Endothelial cell of umbilical vein (primary cell): Measurements from ENCODE around the gene SNX18. TPM values are rescaled to one million over a fixed set of nuclear protein-coding genes. Genes with fewer than 3 reads are reported as not detected.

Experiments
- BruUV-seq: library from RNA; stranded (reverse); fragments of 400-500 nt; replicated peaks from 2 replicates; lab custom pipeline; 2021; lab: Mats Ljungman, UMichigan
- CTCF ChIA-PET: fragments of 300-600, 350-600 bp; sonication (Branson Sonifier 250); formaldehyde crosslinking; loops from one replicate; lab custom pipeline; 2021; ENCODE audit warnings: antibody characterized with exemption, inconsistent platforms; lab: Charles Lee
- POLR2A ChIA-PET: fragments of 300-600, 350-600 bp; sonication (Branson Sonifier 250); formaldehyde crosslinking; loops from one replicate; lab custom pipeline; 2021; ENCODE audit warnings: antibody characterized with exemption, inconsistent platforms; lab: Charles Lee
- DNase-seq: peaks from one replicate; pipeline ENCODE4 v3.0.0-alpha.2; 2011; ENCODE audit warnings: low read depth, low spot score
- FAIRE-seq: peaks from 2 replicates; lab custom pipeline; 2011; peaks lifted over from hg19 to GRCh38; lab: Jason Lieb, UNC
- H2AFZ ChIP-seq: 2 replicates; pipeline ENCODE4 v1.6.0; 2012; ENCODE audit warnings: low read depth, low read length, control low read depth, inconsistent platforms
- H3K27ac ChIP-seq: 2 replicates; pipeline ENCODE4 v1.5.1; 2011; ENCODE audit warnings: low read depth, mild to moderate bottlenecking, control low read depth, low read length, moderate library complexity; ENCODE audit not compliant: insufficient read depth
- H3K27me3 ChIP-seq, 2 experiments: 2 replicates each; pipeline versions ENCODE4 v1.6.0 to v1.6.1; 2011; ENCODE audit warnings: low read length in 2 of 2, mixed read lengths in 1 of 2; ENCODE audit not compliant: control insufficient read depth in 2 of 2, insufficient read depth in 2 of 2
- H3K36me3 ChIP-seq, 2 experiments: 2 replicates in 1 of 2; 3 replicates in 1 of 2; pipeline ENCODE4 v1.5.1; 2011; ENCODE audit warnings: low read length in 2 of 2, mild to moderate bottlenecking in 1 of 2, moderate library complexity in 1 of 2; ENCODE audit not compliant: control insufficient read depth in 2 of 2, insufficient read depth in 2 of 2; ENCODE audit errors: extremely low read depth in 1 of 2
- H3K4me1 ChIP-seq: 3 replicates; pipeline ENCODE4 v1.5.1; 2011; ENCODE audit warnings: mild to moderate bottlenecking, low read length; ENCODE audit not compliant: control insufficient read depth, insufficient read depth; ENCODE audit errors: extremely low read depth
- H3K4me2 ChIP-seq: 2 replicates; pipeline ENCODE4 v1.6.1; 2011; ENCODE audit warnings: low read length, control low read depth, mixed read lengths; ENCODE audit not compliant: insufficient read depth
- H3K4me3 ChIP-seq, 3 experiments: fragments of 200-600 bp in 1 of 3; sonication (generic), shearing (Covaris generic) in 1 of 3; replicated peaks in 1 of 3; 2 replicates each; pipeline ENCODE4 v1.5.1; 2011 to 2016; ENCODE audit warnings: control low read depth in 3 of 3, low read length in 3 of 3, mild to moderate bottlenecking in 2 of 3, inconsistent platforms in 1 of 3, low read depth in 1 of 3, moderate library complexity in 1 of 3; ENCODE audit not compliant: insufficient read depth in 1 of 3
- H3K79me2 ChIP-seq: 2 replicates; pipeline ENCODE4 v1.6.0; 2012; ENCODE audit warnings: low read length, inconsistent platforms; ENCODE audit not compliant: control insufficient read depth, insufficient read depth
- H3K9ac ChIP-seq: replicated peaks from 2 replicates; pipeline ENCODE3; 2011; ENCODE audit warnings: low read length, control low read depth; ENCODE audit not compliant: insufficient read depth; ENCODE audit errors: extremely low read depth
- H3K9me1 ChIP-seq: replicated peaks from 3 replicates; pipeline ENCODE4 v1.6.0; 2011; ENCODE audit warnings: mild to moderate bottlenecking, low read length; ENCODE audit not compliant: control insufficient read depth, insufficient read depth; ENCODE audit errors: extremely low read depth
- H3K9me3 ChIP-seq: replicated peaks from 2 replicates; pipeline ENCODE4 v1.5.1; 2012; ENCODE audit warnings: low read length, inconsistent platforms; ENCODE audit not compliant: control insufficient read depth, insufficient read depth
- H4K20me1 ChIP-seq: replicated peaks from 2 replicates; pipeline ENCODE3; 2011; ENCODE audit warnings: mild to moderate bottlenecking, low read length; ENCODE audit not compliant: control insufficient read depth, insufficient read depth; ENCODE audit errors: extremely low read depth
- EZH2 ChIP-seq: IDR thresholded peaks from 2 replicates; pipeline ENCODE4 v1.6.1; 2012; ENCODE audit warnings: borderline replicate concordance, low read depth, mild to moderate bottlenecking, moderate library complexity, low read length, inconsistent platforms; ENCODE audit not compliant: severe bottlenecking
- FOS ChIP-seq: IDR thresholded peaks from 2 replicates; pipeline ENCODE4 v1.6.1; 2011; ENCODE audit warnings: mild to moderate bottlenecking, low read length, moderate library complexity, borderline replicate concordance; ENCODE audit not compliant: insufficient read depth
- GATA2 ChIP-seq: IDR thresholded peaks from 2 replicates; pipeline ENCODE4 v1.7.0; 2011; ENCODE audit warnings: low read depth, mild to moderate bottlenecking, moderate library complexity, mixed read lengths, low read length; ENCODE audit not compliant: insufficient read length, insufficient read depth
- MYC ChIP-seq: IDR thresholded peaks from one replicate; pipeline ENCODE4 v1.6.1; 2011; ENCODE audit warnings: mild to moderate bottlenecking, low read depth, low read length
- POLR2A ChIP-seq: IDR thresholded peaks from 2 replicates; pipeline ENCODE4 v1.6.1; 2012; ENCODE audit warnings: low read depth, mild to moderate bottlenecking, control low read depth, low read length
- dilution Hi-C: fragments of 300-500 bp; cut with MboI; formaldehyde crosslinking; loops from one replicate; pipeline ENCODE4 v1.15.0; 2019; ENCODE audit warnings: low sequenced_read_pairs; ENCODE audit not compliant: extremely low pct_ligation_motif_present
- intact Hi-C: fragments of 100-400 bp; cut with micrococcal nuclease; formaldehyde crosslinking; loops from one replicate; pipeline ENCODE4 v1.10.0; 2022
- polyA plus RNA-seq, 4 experiments: library from polyadenylated mRNA; depleted of rRNA in 3 of 4; stranded (reverse) in 3 of 4; unstranded in 1 of 4; fragments of >200 nt; gene quantifications; 2 replicates each; pipeline versions ENCODE4 v1.2.1 to v1.2.3, GENCODE V29; 2011 to 2012; ENCODE audit warnings: missing spikeins in 1 of 4
- total RNA-seq: library from RNA; stranded (reverse); gene quantifications from 2 replicates; pipeline ENCODE4 v1.2.3, GENCODE V29; 2021
- TF ChIP-seq, protein P1 (sequence below): IDR thresholded peaks from 2 replicates; pipeline ENCODE4 v1.6.1; 2011; ENCODE audit not compliant: insufficient read depth, insufficient read length

The SNX18 gene
- total and polyA plus RNA-seq, 2 donors (not counting 3 experiments of a cell fraction or from before 2014, with no cell fraction given) = 11.8 to 25.3 TPM

DNA sequence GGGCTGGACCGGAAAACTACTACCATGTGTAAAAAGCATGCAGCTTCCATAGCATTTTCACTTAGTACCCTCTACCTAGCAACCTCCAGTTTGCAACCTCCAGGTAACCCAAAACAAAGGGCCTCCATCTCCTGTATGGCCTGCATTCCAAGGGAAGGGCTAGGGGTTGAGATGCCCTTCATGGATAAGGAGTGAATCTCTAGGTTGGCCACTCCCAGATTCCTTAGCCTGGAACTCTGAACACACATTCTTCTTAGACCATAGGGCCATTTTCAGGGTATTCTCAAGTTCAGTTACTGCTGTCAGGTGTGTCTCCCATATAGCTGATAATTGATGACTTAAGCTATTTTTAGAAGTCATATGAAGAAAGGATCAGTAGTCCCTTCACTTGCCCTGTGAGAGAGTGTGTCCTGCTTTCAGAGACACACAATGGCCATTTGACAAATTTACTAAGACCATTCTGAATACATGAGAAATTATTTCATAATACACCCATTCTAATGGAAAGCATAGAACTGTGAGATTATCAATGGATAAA, 39.5 kb upstream of the SNX18 start:
- Histone ChIP-seq H3K27me3 (peaks cover 6 to 10% of the 10 kb centered on the region in 2 experiments), H3K9ac (no peak overlapping the region), H3K36me3 (no peaks in the 10 kb centered on the region), H2AFZ (no peak overlapping the region), H3K4me1 (no peaks in the 10 kb centered on the region), H3K4me3 (no peak overlapping the region), H3K9me3 (no peaks in the 10 kb centered on the region), H3K79me2 (no peaks in the 10 kb centered on the region), H3K4me2 (no peak overlapping the region), H3K27ac (no peak overlapping the region), H3K9me1 (no peaks in the 10 kb centered on the region), H4K20me1 (no peaks in the 10 kb centered on the region)
- TF ChIP-seq, protein P1, sequence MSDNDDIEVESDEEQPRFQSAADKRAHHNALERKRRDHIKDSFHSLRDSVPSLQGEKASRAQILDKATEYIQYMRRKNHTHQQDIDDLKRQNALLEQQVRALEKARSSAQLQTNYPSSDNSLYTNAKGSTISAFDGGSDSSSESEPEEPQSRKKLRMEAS = no peak
- TF ChIP-seq POLR2A (no peak), GATA2 (no peak), MYC (no peak), EZH2 (no peak)
- POLR2A ChIA-PET = no interaction called here
- no TSS peak for BruUV-seq
- no peak for DNase-seq
- CTCF ChIA-PET = no interaction called here
- dilution Hi-C loops = no loop called here
- no peak for FAIRE-seq
- intact Hi-C loops = no loop called here

DNA sequence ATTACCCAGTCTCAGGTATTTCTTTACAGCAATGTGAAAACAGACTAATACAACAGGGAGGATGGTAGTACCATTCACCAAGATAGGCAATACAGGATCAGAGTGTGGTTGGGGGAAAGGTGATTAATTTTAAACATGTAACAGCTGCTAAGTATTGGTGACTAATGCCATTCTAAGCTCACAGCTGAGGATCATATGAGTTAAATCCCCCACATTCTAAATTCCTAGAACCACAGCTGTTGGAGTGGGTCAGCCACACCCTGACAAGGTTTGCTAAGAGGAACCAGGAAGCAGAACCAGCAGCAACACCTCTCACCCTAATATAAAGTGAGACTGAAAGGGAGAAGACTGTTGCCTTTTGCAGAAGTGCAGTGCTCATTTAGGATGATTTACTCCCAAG, 37.3 kb upstream of the SNX18 start:
- no peak overlapping the region for H2AFZ ChIP-seq
- no peak overlapping the region for H3K4me2 ChIP-seq
- H3K4me3 ChIP-seq = no peak overlapping the region
- CTCF ChIA-PET = interaction anchor here (2.3 kb wide), 1 partner anchor 9 kb away, joined by 13 read pairs; no protein-coding TSS in a partner anchor
- intact Hi-C loops (no loop called here), dilution Hi-C loops (no loop called here)
- DNase-seq (no peak), FAIRE-seq (no peak)
- no peaks in the 10 kb centered on the region for H3K79me2 ChIP-seq
- no TSS peak for BruUV-seq
- POLR2A ChIA-PET = no interaction called here
- no peaks in the 10 kb centered on the region for H3K4me1 ChIP-seq
- H3K9me1 ChIP-seq = no peaks in the 10 kb centered on the region
- H3K27ac ChIP-seq = no peak overlapping the region
- no peaks in the 10 kb centered on the region for H3K9me3 ChIP-seq
- TF ChIP-seq FOS (no peak), EZH2 (no peak), MYC (no peak)
- TF ChIP-seq, protein P1 = no peak
- H3K27me3 ChIP-seq = peaks cover 12% of the 10 kb centered on the region in 2 experiments
- no peaks in the 10 kb centered on the region for H4K20me1 ChIP-seq
- H3K9ac ChIP-seq = no peak overlapping the region
- H3K36me3 ChIP-seq = no peaks in the 10 kb centered on the region
